ENCODE data around the gene BCL3.

Gene BCL3

DNA sequence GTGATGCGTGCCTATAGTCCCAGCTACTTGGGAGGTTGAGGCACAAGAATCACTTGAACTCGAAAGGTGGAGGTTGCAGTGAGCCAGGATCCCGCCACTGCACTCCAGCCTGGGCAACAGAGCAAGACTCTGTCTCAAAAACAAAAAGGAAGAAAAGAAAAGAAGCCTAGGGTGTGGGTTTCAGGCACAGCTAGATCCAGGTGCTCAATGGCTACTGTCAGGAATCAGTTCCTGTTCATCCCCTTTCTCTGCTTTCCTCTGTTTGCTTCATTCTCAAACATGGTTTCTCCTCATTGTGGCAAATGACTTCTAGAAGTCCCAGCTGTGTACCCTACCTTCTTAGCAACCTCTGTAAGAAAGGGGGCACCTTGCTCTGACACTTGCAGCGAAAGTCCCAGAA lies 35.0 kb downstream of the BCL3 start:
- no peaks in the 10 kb centered on the region for H3K79me2 ChIP-seq (ENCODE audit: insufficient read depth, low read length)
- H3K4me2 ChIP-seq (ENCODE audit: low read length): no peak overlapping the region
- no peaks in the 10 kb centered on the region for H3K9me3 ChIP-seq (ENCODE audit: low read length)
- no peak for TF ChIP-seq EZH2 (IDR thresholded peaks at IDR 0.05; ENCODE audit: borderline replicate concordance, low read length)
- TF ChIP-seq, protein P1, sequence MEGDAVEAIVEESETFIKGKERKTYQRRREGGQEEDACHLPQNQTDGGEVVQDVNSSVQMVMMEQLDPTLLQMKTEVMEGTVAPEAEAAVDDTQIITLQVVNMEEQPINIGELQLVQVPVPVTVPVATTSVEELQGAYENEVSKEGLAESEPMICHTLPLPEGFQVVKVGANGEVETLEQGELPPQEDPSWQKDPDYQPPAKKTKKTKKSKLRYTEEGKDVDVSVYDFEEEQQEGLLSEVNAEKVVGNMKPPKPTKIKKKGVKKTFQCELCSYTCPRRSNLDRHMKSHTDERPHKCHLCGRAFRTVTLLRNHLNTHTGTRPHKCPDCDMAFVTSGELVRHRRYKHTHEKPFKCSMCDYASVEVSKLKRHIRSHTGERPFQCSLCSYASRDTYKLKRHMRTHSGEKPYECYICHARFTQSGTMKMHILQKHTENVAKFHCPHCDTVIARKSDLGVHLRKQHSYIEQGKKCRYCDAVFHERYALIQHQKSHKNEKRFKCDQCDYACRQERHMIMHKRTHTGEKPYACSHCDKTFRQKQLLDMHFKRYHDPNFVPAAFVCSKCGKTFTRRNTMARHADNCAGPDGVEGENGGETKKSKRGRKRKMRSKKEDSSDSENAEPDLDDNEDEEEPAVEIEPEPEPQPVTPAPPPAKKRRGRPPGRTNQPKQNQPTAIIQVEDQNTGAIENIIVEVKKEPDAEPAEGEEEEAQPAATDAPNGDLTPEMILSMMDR (IDR thresholded peaks at IDR 0.05; ENCODE audit: low read length): no peak
- H3K9ac ChIP-seq (ENCODE audit: low read length): no peak overlapping the region
- no peaks in the 10 kb centered on the region for H3F3A ChIP-seq (ENCODE audit: insufficient read depth, low read length)
- H2AFZ ChIP-seq (ENCODE audit: low read length): no peak overlapping the region
- H3K27ac ChIP-seq (ENCODE audit: low read depth, low read length, poor library complexity, severe bottlenecking): no peak overlapping the region
- H3K4me3 ChIP-seq (ENCODE audit: low read depth, low read length, poor library complexity, severe bottlenecking): no peak overlapping the region
- H3K9me2 ChIP-seq (ENCODE audit: low read depth, low read length): no peaks in the 10 kb centered on the region
- no peaks in the 10 kb centered on the region for H4K20me1 ChIP-seq (ENCODE audit: insufficient read depth, low read length)
- no peaks in the 10 kb centered on the region for H3K27me3 ChIP-seq (ENCODE audit: insufficient read depth, low read length)
- H3K4me1 ChIP-seq (ENCODE audit: insufficient read depth, low read length, severe bottlenecking): no peaks in the 10 kb centered on the region
- no peaks in the 10 kb centered on the region for H3K36me3 ChIP-seq (ENCODE audit: insufficient read depth, low read length)

DNA sequence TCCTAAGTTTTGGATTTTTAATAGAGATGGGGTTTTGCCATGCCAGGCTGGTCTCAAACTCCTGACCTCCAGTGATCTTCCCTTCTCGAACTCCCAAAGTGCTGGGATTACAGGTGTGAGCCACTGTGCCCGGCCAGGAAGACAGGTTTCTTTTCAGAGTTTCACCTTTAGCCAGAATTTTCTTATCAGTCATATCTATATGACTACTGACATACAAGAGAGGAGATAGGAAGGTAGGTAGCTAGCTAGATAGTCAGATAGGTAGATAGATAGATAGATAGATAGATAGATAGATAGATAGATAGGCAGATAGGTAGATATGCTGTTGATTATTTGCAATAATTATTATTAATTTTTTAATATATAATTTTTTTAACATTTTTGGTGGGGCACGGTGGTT lies 36.8 kb downstream of the BCL3 start:
- no peak for TF ChIP-seq EZH2 (IDR thresholded peaks at IDR 0.05; ENCODE audit: borderline replicate concordance, low read length)
- TF ChIP-seq, protein P1 (IDR thresholded peaks at IDR 0.05; ENCODE audit: low read length): no peak
- no peaks in the 10 kb centered on the region for H3K36me3 ChIP-seq (ENCODE audit: insufficient read depth, low read length)

DNA sequence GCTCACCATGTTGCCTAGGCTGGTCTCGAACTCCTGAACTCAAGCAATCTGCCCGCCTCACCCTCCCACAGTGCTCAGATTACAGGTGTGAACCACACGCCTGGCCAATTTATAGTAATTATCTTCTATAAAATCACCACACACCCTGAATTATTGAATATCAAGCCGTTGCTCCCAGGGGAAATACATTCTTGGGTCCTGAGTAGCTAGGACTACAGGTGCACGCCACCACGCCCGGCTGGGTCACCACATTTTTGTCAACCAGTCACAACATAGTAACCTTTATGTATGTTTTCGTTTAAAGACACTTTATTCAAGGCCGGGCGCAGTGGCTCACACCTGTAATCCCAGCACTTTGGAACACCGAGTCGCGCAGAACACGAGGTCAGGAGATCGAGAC lies 37.5 kb downstream of the BCL3 start:
- Histone ChIP-seq H2AFZ (ENCODE audit: low read length) (no peak overlapping the region), H3K4me1 (ENCODE audit: insufficient read depth, low read length, severe bottlenecking) (no peaks in the 10 kb centered on the region), H3K36me3 (ENCODE audit: insufficient read depth, low read length) (no peaks in the 10 kb centered on the region), H3K79me2 (ENCODE audit: insufficient read depth, low read length) (no peaks in the 10 kb centered on the region), H4K20me1 (ENCODE audit: insufficient read depth, low read length) (no peaks in the 10 kb centered on the region), H3K9me3 (ENCODE audit: low read length) (no peaks in the 10 kb centered on the region), H3K4me2 (ENCODE audit: low read length) (no peak overlapping the region), H3K9me2 (ENCODE audit: low read depth, low read length) (no peaks in the 10 kb centered on the region), H3K9ac (ENCODE audit: low read length) (no peak overlapping the region), H3K27me3 (ENCODE audit: insufficient read depth, low read length) (no peaks in the 10 kb centered on the region), H3K4me3 (ENCODE audit: low read depth, low read length, poor library complexity, severe bottlenecking) (no peak overlapping the region), H3F3A (ENCODE audit: insufficient read depth, low read length) (no peaks in the 10 kb centered on the region), H3K27ac (ENCODE audit: low read depth, low read length, poor library complexity, severe bottlenecking) (no peak overlapping the region)
- TF ChIP-seq, protein P1 (IDR thresholded peaks at IDR 0.05; ENCODE audit: low read length): no peak
- TF ChIP-seq EZH2 (IDR thresholded peaks at IDR 0.05; ENCODE audit: borderline replicate concordance, low read length): no peak

More for the DNA sequence above, 36.8 kb downstream of the BCL3 start:
- no peak overlapping the region for H2AFZ ChIP-seq (ENCODE audit: low read length)
- H3K4me1 ChIP-seq (ENCODE audit: insufficient read depth, low read length, severe bottlenecking): no peaks in the 10 kb centered on the region
- H4K20me1 ChIP-seq (ENCODE audit: insufficient read depth, low read length): no peaks in the 10 kb centered on the region
- no peak overlapping the region for H3K27ac ChIP-seq (ENCODE audit: low read depth, low read length, poor library complexity, severe bottlenecking)
- H3K4me2 ChIP-seq (ENCODE audit: low read length): no peak overlapping the region
- no peak overlapping the region for H3K9ac ChIP-seq (ENCODE audit: low read length)
- no peaks in the 10 kb centered on the region for H3K79me2 ChIP-seq (ENCODE audit: insufficient read depth, low read length)
- H3K9me2 ChIP-seq (ENCODE audit: low read depth, low read length): no peaks in the 10 kb centered on the region
- H3K9me3 ChIP-seq (ENCODE audit: low read length): no peaks in the 10 kb centered on the region
- no peaks in the 10 kb centered on the region for H3K27me3 ChIP-seq (ENCODE audit: insufficient read depth, low read length)
- H3K4me3 ChIP-seq (ENCODE audit: low read depth, low read length, poor library complexity, severe bottlenecking): no peak overlapping the region
- no peaks in the 10 kb centered on the region for H3F3A ChIP-seq (ENCODE audit: insufficient read depth, low read length)
